Mesenchymal stem cell (in vitro differentiated cells and primary cell): ENCODE measurements around the gene RFTN2.

Experiments
- DNase-seq: peaks from one replicate; pipeline ENCODE4 v3.0.0-alpha.2; 2013
- H2AFZ ChIP-seq: one replicate; pipeline ENCODE4 v1.6.1; 2013; ENCODE audit warnings: low read depth, mild to moderate bottlenecking, control low read depth, inconsistent platforms, low read length, moderate library complexity
- H2AK5ac ChIP-seq: 2 replicates; pipeline ENCODE4 v1.6.1; 2013; ENCODE audit warnings: low read length, moderate library complexity, mild to moderate bottlenecking, inconsistent platforms; ENCODE audit not compliant: severe bottlenecking
- H2BK120ac ChIP-seq: one replicate; pipeline ENCODE4 v1.6.1; 2013; ENCODE audit warnings: low read depth, mild to moderate bottlenecking, inconsistent platforms, low read length, moderate library complexity
- H2BK12ac ChIP-seq, 2 experiments: one replicate each; pipeline ENCODE4 v1.6.1; 2013; ENCODE audit warnings: inconsistent platforms in 2 of 2, low read length in 2 of 2, mild to moderate bottlenecking in 2 of 2, moderate library complexity in 2 of 2, control low read depth in 1 of 2
- H2BK15ac ChIP-seq: one replicate; pipeline ENCODE4 v1.6.1; 2013; ENCODE audit warnings: mild to moderate bottlenecking, low read depth, inconsistent platforms; ENCODE audit not compliant: poor library complexity, severe bottlenecking
- H2BK5ac ChIP-seq: 2 replicates; pipeline ENCODE4 v1.6.1; 2013; ENCODE audit warnings: low read depth, mild to moderate bottlenecking, low read length, control low read depth, inconsistent platforms; ENCODE audit not compliant: poor library complexity, severe bottlenecking
- H3K14ac ChIP-seq, 2 experiments: one replicate each; pipeline ENCODE4 v1.6.1; 2013; ENCODE audit warnings: inconsistent platforms in 2 of 2, low read length in 2 of 2, control low read depth in 1 of 2, mild to moderate bottlenecking in 1 of 2, moderate library complexity in 1 of 2
- H3K18ac ChIP-seq, 2 experiments: one replicate each; pipeline ENCODE4 v1.6.1; 2013; ENCODE audit warnings: inconsistent platforms in 2 of 2, low read length in 2 of 2, control low read depth in 1 of 2, low read depth in 1 of 2, mild to moderate bottlenecking in 1 of 2
- H3K23ac ChIP-seq, 2 experiments: one replicate each; pipeline ENCODE4 v1.6.1; 2013; ENCODE audit warnings: inconsistent platforms in 2 of 2, low read length in 2 of 2, mild to moderate bottlenecking in 2 of 2, moderate library complexity in 2 of 2, control low read depth in 1 of 2
- H3K27ac ChIP-seq: 2 replicates; pipeline ENCODE4 v1.5.1; 2013; ENCODE audit warnings: mild to moderate bottlenecking, moderate library complexity, low read length, control low read depth, inconsistent platforms; ENCODE audit not compliant: poor library complexity, severe bottlenecking
- H3K27me3 ChIP-seq, 2 experiments: 2 replicates each; pipeline versions ENCODE4 v1.6.1 to v1.7.0; 2013; ENCODE audit warnings: low read length in 2 of 2, mild to moderate bottlenecking in 2 of 2, moderate library complexity in 2 of 2, control low read depth in 1 of 2, inconsistent platforms in 1 of 2; ENCODE audit not compliant: control insufficient read depth in 1 of 2, insufficient read depth in 1 of 2
- H3K36me3 ChIP-seq, 2 experiments: 2 replicates each; pipeline versions ENCODE4 v1.6.1 to v1.7.0; 2013; ENCODE audit warnings: low read length in 2 of 2, control low read depth in 1 of 2, inconsistent platforms in 1 of 2, low read depth in 1 of 2, mild to moderate bottlenecking in 1 of 2; ENCODE audit not compliant: insufficient read depth in 2 of 2, control insufficient read depth in 1 of 2
- H3K4ac ChIP-seq, 2 experiments: one replicate each; pipeline ENCODE4 v1.6.1; 2013; ENCODE audit warnings: inconsistent platforms in 2 of 2, low read length in 2 of 2, mild to moderate bottlenecking in 2 of 2, moderate library complexity in 2 of 2, control low read depth in 1 of 2, low read depth in 1 of 2
- H3K4me1 ChIP-seq: 2 replicates; pipeline ENCODE4 v1.6.1; 2013; ENCODE audit warnings: low read depth, low read length, control low read depth; ENCODE audit not compliant: control insufficient read depth, insufficient read depth
- H3K4me2 ChIP-seq: 2 replicates; pipeline ENCODE4 v1.6.1; 2013; ENCODE audit warnings: low read length, mild to moderate bottlenecking, inconsistent platforms; ENCODE audit not compliant: poor library complexity, severe bottlenecking
- H3K4me3 ChIP-seq, 2 experiments: 2 replicates each; pipeline versions ENCODE4 v1.5.1 to v1.7.0; 2013; ENCODE audit warnings: low read length in 2 of 2, mild to moderate bottlenecking in 2 of 2, control low read depth in 1 of 2, low read depth in 1 of 2; ENCODE audit not compliant: insufficient read depth in 1 of 2
- H3K79me1 ChIP-seq: replicated peaks from 2 replicates; pipeline ENCODE4 v1.6.1; 2013; ENCODE audit warnings: mild to moderate bottlenecking, control low read depth, low read length, inconsistent platforms; ENCODE audit not compliant: poor library complexity, severe bottlenecking
- H3K9ac ChIP-seq: 2 replicates; pipeline ENCODE4 v1.7.0; 2013; ENCODE audit warnings: mild to moderate bottlenecking, low read length, moderate library complexity
- H3K9me3 ChIP-seq: 2 replicates; pipeline ENCODE4 v1.7.0; 2013; ENCODE audit warnings: mild to moderate bottlenecking, low read length; ENCODE audit not compliant: control insufficient read depth
- H4K8ac ChIP-seq: one replicate; pipeline ENCODE4 v1.6.1; 2013; ENCODE audit warnings: inconsistent platforms, mild to moderate bottlenecking, low read length, moderate library complexity
- H4K91ac ChIP-seq: one replicate; pipeline ENCODE4 v1.6.1; 2013; ENCODE audit warnings: mild to moderate bottlenecking, low read length, inconsistent platforms
- WGBS: methylation state at CpG from one replicate; pipeline ENCODE4 v1.1.7; 2013; ENCODE audit warnings: mixed read lengths; 5-methylcytosine and 5-hydroxymethylcytosine counted together

The RFTN2 gene

GRCh38 chr2:197548582-197548981, 126.8 kb downstream of the RFTN2 start:
- H3K27ac ChIP-seq = no peak overlapping the region
- peaks cover 19 to 88% of the 10 kb centered on the region in 2 experiments for H3K36me3 ChIP-seq
- no peak overlapping the region for H3K4me3 ChIP-seq
- H3K9me3 ChIP-seq = no peaks in the 10 kb centered on the region
- H3K14ac ChIP-seq = no peak overlapping the region
- no peak overlapping the region for H2BK12ac ChIP-seq
- H4K91ac ChIP-seq = no peak overlapping the region
- no peaks in the 10 kb centered on the region for H3K4me1 ChIP-seq
- no peak overlapping the region for H3K23ac ChIP-seq
- H2BK5ac ChIP-seq = no peak overlapping the region
- no peak overlapping the region for H4K8ac ChIP-seq
- no peak overlapping the region for H3K4ac ChIP-seq
- H2AK5ac ChIP-seq = no peak overlapping the region
- no peak overlapping the region for H2BK120ac ChIP-seq
- no peak overlapping the region for H2AFZ ChIP-seq
- DNase-seq = no peak
- peaks cover 14% of the 10 kb centered on the region for H3K79me1 ChIP-seq
- H3K18ac ChIP-seq = no peak overlapping the region
- H2BK15ac ChIP-seq = no peak overlapping the region
- WGBS = 97% methylated on average over 4 of the region's 5 CpGs
- H3K27me3 ChIP-seq = no peaks in the 10 kb centered on the region
- no peak overlapping the region for H3K9ac ChIP-seq
- no peak overlapping the region for H3K4me2 ChIP-seq

- Histone ChIP-seq H3K79me1 (peaks cover 17% of the 10 kb centered on the region), H3K23ac (no peak overlapping the region), H3K4me2 (no peak overlapping the region), H3K27ac (no peak overlapping the region), H3K4ac (no peak overlapping the region), H4K91ac (no peak overlapping the region), H3K18ac (no peak overlapping the region), H3K4me3 (no peak overlapping the region), H2AK5ac (no peak overlapping the region), H2BK5ac (no peak overlapping the region), H3K27me3 (no peaks in the 10 kb centered on the region), H2BK12ac (no peak overlapping the region), H4K8ac (no peak overlapping the region), H2AFZ (no peak overlapping the region), H3K9ac (no peak overlapping the region), H2BK120ac (no peak overlapping the region), H3K4me1 (no peaks in the 10 kb centered on the region), H3K9me3 (no peaks in the 10 kb centered on the region), H3K14ac (no peak overlapping the region), H3K36me3 (peaks cover 23 to 90% of the 10 kb centered on the region in 2 experiments), H2BK15ac (no peak overlapping the region)
- DNase-seq = no peak
- 95% methylated on average over 3 of the region's 5 CpGs for WGBS
These were observed 128.1 kb downstream of the RFTN2 start for GRCh38 chr2:197547163-197547900.

GRCh38 chr2:197543206-197543605, 132.2 kb downstream of the RFTN2 start:
- Histone ChIP-seq H4K91ac (no peak overlapping the region), H3K4me2 (no peak overlapping the region), H3K9ac (no peak overlapping the region), H3K23ac (no peak overlapping the region), H3K4me1 (no peaks in the 10 kb centered on the region), H3K27ac (no peak overlapping the region), H3K4ac (no peak overlapping the region), H2BK12ac (no peak overlapping the region), H3K4me3 (no peak overlapping the region), H4K8ac (no peak overlapping the region), H2AFZ (no peak overlapping the region), H2AK5ac (no peak overlapping the region), H3K9me3 (no peaks in the 10 kb centered on the region), H3K79me1 (peaks cover 20% of the 10 kb centered on the region), H2BK15ac (no peak overlapping the region), H3K27me3 (no peaks in the 10 kb centered on the region), H2BK120ac (no peak overlapping the region), H3K36me3 (peaks cover 22 to 88% of the 10 kb centered on the region in 2 experiments), H2BK5ac (no peak overlapping the region), H3K18ac (no peak overlapping the region), H3K14ac (no peak overlapping the region)
- DNase-seq = no peak
- 100% methylated on average over 2 of the region's 3 CpGs for WGBS

GRCh38 chr2:197539734-197540133, 135.7 kb downstream of the RFTN2 start:
- no peak overlapping the region for H2AFZ ChIP-seq
- H3K79me1 ChIP-seq = peaks cover 20% of the 10 kb centered on the region
- no peak overlapping the region for H3K4me2 ChIP-seq
- no peak overlapping the region for H2AK5ac ChIP-seq
- no peak overlapping the region for H3K23ac ChIP-seq
- no peak overlapping the region for H2BK12ac ChIP-seq
- DNase-seq = no peak
- H4K8ac ChIP-seq = no peak overlapping the region
- no peak overlapping the region for H2BK120ac ChIP-seq
- no peaks in the 10 kb centered on the region for H3K9me3 ChIP-seq
- peaks cover 25 to 87% of the 10 kb centered on the region in 2 experiments for H3K36me3 ChIP-seq
- H4K91ac ChIP-seq = no peak overlapping the region
- no CpG with 5 or more reads among the region's 1 CpG for WGBS
- no peak overlapping the region for H2BK15ac ChIP-seq
- H3K9ac ChIP-seq = no peak overlapping the region
- H3K18ac ChIP-seq = no peak overlapping the region
- no peak overlapping the region for H3K4me3 ChIP-seq
- H3K27ac ChIP-seq = no peak overlapping the region
- H3K14ac ChIP-seq = no peak overlapping the region
- no peak overlapping the region for H3K4ac ChIP-seq
- no peaks in the 10 kb centered on the region for H3K27me3 ChIP-seq
- no peaks in the 10 kb centered on the region for H3K4me1 ChIP-seq
- no peak overlapping the region for H2BK5ac ChIP-seq
